ENCODE results near the gene LRRC26.

DNA sequence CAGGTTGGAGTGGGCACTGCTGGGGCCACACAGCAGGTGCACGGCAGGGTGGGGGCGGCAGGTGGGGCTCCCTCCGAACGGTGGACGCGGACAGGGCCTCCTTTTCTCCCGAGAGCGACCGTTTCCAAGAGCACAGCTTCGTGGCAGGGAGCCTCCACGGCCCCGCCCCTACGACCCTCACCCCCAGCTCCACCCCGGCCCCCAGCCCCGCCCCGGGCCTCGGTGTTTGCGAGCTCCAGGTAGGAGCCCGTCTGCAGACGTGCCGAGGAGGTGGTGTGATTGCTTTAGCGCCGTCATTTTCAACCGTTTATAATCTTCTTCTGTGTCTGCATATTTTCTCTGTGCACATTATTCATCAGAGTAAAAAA is 22.1 kb downstream of the LRRC26 start:
- TF ChIP-seq, protein P1, sequence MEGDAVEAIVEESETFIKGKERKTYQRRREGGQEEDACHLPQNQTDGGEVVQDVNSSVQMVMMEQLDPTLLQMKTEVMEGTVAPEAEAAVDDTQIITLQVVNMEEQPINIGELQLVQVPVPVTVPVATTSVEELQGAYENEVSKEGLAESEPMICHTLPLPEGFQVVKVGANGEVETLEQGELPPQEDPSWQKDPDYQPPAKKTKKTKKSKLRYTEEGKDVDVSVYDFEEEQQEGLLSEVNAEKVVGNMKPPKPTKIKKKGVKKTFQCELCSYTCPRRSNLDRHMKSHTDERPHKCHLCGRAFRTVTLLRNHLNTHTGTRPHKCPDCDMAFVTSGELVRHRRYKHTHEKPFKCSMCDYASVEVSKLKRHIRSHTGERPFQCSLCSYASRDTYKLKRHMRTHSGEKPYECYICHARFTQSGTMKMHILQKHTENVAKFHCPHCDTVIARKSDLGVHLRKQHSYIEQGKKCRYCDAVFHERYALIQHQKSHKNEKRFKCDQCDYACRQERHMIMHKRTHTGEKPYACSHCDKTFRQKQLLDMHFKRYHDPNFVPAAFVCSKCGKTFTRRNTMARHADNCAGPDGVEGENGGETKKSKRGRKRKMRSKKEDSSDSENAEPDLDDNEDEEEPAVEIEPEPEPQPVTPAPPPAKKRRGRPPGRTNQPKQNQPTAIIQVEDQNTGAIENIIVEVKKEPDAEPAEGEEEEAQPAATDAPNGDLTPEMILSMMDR (conservative IDR thresholded peaks at IDR 0.05; ENCODE audit: low read depth, low read length), result no peak
- TF ChIP-seq EZH2phosphoT487 (IDR thresholded peaks at IDR 0.05; ENCODE audit: borderline replicate concordance, low read length) (no peak), EZH2 (IDR thresholded peaks at IDR 0.05; ENCODE audit: low read length, unreplicated experiment) (no peak)

All from PC-3 (cell line).